Jurkat, Clone E6-1 (cell line): ENCODE measurements around the gene A4GNT.

Experiments used
- DNase-seq: peaks from one replicate; pipeline ENCODE4 v3.0.0-alpha.2; 2011; ENCODE audit warnings: low read depth, low spot score
- H3K4me3 ChIP-seq: 2 replicates; pipeline ENCODE4 v1.5.1; 2011; ENCODE audit warnings: mild to moderate bottlenecking, low read length, control low read depth, moderate library complexity

The A4GNT gene

DNA sequence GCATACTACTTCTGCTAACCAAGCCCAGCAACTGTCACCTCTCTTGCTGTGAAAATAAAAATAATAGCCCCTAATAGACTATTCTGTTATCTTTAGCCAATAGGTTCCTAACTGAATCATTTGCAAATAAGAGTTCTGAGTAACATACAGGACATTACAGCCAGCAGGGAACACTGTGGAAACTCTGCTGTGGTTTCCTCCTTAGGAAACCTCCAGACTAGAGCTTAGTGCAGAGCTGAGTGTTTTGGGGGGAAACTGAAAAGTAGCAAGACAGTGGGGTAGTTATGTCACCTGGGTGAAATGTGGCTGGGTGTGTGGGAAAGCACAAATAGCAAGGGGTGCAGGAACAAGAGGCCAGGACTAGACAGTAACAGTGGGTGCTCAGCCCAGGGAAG is 49.2 kb downstream of the A4GNT start:
- no peak overlapping the region for H3K4me3 ChIP-seq
- DNase-seq = peak; percentile 20

- peak; percentile 65 for DNase-seq
- H3K4me3 ChIP-seq = peak overlapping the region; percentile 2; the same call in 1 of the 2 replicates
These were observed 49.9 kb downstream of the A4GNT start for GRCh38 chr3:138082085-138082991.

- no peak overlapping the region for H3K4me3 ChIP-seq
- no peak for DNase-seq
These were observed 50.7 kb downstream of the A4GNT start for GRCh38 chr3:138081371-138082084.

DNA sequence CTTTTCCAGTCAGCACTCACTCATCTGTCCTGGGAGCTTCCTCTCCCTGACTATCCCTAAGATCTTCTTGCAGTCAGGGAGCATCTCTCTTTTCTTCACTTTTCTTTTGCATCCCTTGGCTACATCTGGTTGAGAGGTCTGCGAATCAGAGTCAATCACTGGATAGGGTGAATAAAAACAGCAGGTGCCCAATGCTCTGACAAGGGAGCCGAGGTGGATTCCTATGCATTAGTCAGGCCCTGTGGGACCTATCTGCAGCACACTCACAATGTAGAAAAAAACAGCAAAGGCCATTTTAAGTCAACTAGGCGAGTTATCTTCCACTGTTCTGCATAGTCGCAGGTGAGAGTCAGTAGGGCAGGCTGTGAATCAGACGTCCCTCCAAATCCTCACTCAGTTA is 52.3 kb downstream of the A4GNT start:
- no peak overlapping the region for H3K4me3 ChIP-seq
- no peak for DNase-seq

DNA sequence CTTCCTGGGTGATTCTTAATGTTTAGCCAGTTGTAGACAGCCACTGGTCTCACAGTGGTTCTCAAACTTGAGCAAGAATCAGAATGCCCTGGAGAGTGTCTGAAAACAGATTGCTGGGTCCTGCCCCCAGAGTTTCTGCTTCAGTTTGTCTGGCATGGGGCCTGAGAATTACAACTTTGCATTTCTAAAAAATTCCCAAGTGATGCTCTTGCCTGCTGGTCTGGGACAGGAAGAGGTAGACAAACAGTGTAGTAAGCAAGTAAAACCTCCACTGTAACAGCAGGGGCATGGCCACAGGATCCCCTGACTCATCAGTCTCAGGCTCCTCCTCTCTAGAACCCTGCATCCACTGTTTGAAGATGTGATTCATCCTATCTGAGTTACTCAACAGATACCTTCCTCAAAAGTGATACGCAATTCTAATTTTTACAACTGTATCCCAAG is 53.3 kb downstream of the A4GNT start:
- no peak for DNase-seq

DNA sequence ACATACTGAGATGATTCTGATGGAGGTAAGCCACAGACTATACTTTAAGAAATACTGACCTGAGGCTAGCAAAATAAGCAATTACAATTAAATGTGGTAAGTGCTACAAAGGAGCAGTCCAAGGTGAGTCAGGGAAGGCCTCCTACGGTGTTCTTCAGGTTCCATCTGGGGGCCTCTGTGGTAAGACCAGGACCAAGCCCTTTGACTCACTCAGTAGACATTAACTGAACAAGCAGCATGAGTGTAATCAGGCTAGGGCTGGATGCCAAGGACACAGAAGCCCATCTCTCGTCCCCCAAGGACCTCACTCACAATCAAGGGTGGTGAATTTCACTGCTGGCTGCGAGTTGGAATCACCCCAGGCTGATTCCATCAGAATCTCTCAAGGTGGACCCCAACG is 54.1 kb downstream of the A4GNT start:
- DNase-seq = no peak
- H3K4me3 ChIP-seq = no peak overlapping the region

More for the DNA sequence above, 53.3 kb downstream of the A4GNT start:
- no peak overlapping the region for H3K4me3 ChIP-seq
